K562 (cell line): ENCODE data around the gene NME9. TPM values are rescaled to one million over a fixed set of nuclear protein-coding genes. Genes with fewer than 3 reads are reported as not detected.

Experiments
- ATAC-seq: fragments of 200-7000 bp; cut with Tn5 transposase; 3 replicates; pipeline ENCODE4 v1.9.1; 2020; ENCODE audit warnings: moderate library complexity
- BruUV-seq: library from RNA; stranded (reverse); fragments of 400-500 nt; replicated peaks from 2 replicates; lab custom pipeline; 2021; lab: Mats Ljungman, UMichigan
- CTCF ChIA-PET: fragments of 300-600 bp; formaldehyde crosslinking; extraction: SDS; loops from one replicate; lab custom pipeline; 2021; ENCODE audit warnings: low intra/inter-chr PET ratio; lab: Yijun Ruan, JAX
- POLR2A ChIA-PET: fragments of 300-600, 350-650 bp; sonication (Branson Sonifier 250); formaldehyde crosslinking; extraction: SDS; loops from one replicate; lab custom pipeline; 2021; ENCODE audit warnings: antibody characterized with exemption, inconsistent platforms; lab: Yijun Ruan, JAX
- DNase-seq, 4 experiments: peaks; one replicate each; pipeline versions ENCODE4 v3.0.0 to v3.0.0-alpha.2; 2011 to 2018; ENCODE audit warnings: low spot score in 3 of 4, mixed read lengths in 3 of 4; ENCODE audit errors: extremely low read depth in 1 of 4
- FAIRE-seq: peaks from 2 replicates; lab custom pipeline; 2011; peaks lifted over from hg19 to GRCh38; lab: Jason Lieb, UNC
- H2AFZ ChIP-seq: 2 replicates; pipeline ENCODE4 v1.6.0; 2011; ENCODE audit warnings: low read depth, low read length, control low read depth, inconsistent platforms
- H3K27ac ChIP-seq: fragments of 200-600 bp; 3 replicates; pipeline ENCODE4 v1.8.0; 2011; ENCODE audit warnings: low read depth, mild to moderate bottlenecking, control low read depth, inconsistent platforms, low read length, moderate library complexity, mixed read lengths; ENCODE audit errors: extremely low read depth
- H3K27me3 ChIP-seq, 2 experiments: fragments of 300-600 bp in 1 of 2; 2 replicates in 1 of 2; 3 replicates in 1 of 2; pipeline versions ENCODE4 v1.6.0 to v1.8.0; 2011; ENCODE audit warnings: inconsistent platforms in 2 of 2, low read length in 2 of 2, mild to moderate bottlenecking in 1 of 2, mixed read lengths in 1 of 2, moderate library complexity in 1 of 2; ENCODE audit not compliant: control insufficient read depth in 2 of 2, insufficient read depth in 2 of 2
- H3K36me3 ChIP-seq: fragments of 300-600 bp; 3 replicates; pipeline ENCODE4 v1.8.0; 2011; ENCODE audit warnings: mild to moderate bottlenecking, low read length, inconsistent platforms; ENCODE audit not compliant: control insufficient read depth, insufficient read depth
- H3K4me1 ChIP-seq, 2 experiments: fragments of 200-600 bp in 1 of 2; replicated peaks in 1 of 2; 2 replicates in 1 of 2; 3 replicates in 1 of 2; pipeline versions ENCODE4 v1.5.1 to v1.8.0; 2011; ENCODE audit warnings: inconsistent platforms in 2 of 2, low read length in 2 of 2, mild to moderate bottlenecking in 1 of 2, mixed read lengths in 1 of 2, moderate library complexity in 1 of 2; ENCODE audit not compliant: control insufficient read depth in 2 of 2, insufficient read depth in 2 of 2
- H3K4me2 ChIP-seq: 2 replicates; pipeline ENCODE4 v1.6.1; 2011; ENCODE audit warnings: low read length, control low read depth, inconsistent platforms, mixed read lengths; ENCODE audit not compliant: insufficient read depth
- H3K4me3 ChIP-seq: fragments of 200-600 bp; sonication (generic), shearing (Covaris generic); 2 replicates; pipeline ENCODE4 v1.5.1; 2016; ENCODE audit warnings: control low read depth, inconsistent platforms
- H3K79me2 ChIP-seq: fragments of 200-600 bp; 3 replicates; pipeline ENCODE4 v1.8.0; 2011; ENCODE audit warnings: low read length, inconsistent platforms; ENCODE audit not compliant: control insufficient read depth, insufficient read depth
- H3K9ac ChIP-seq, 2 experiments: 2 replicates each; pipeline versions ENCODE4 v1.6.0 to v1.6.1; 2011; ENCODE audit warnings: low read depth in 2 of 2, low read length in 2 of 2, control low read depth in 1 of 2, inconsistent platforms in 1 of 2, mild to moderate bottlenecking in 1 of 2, mixed read lengths in 1 of 2; ENCODE audit not compliant: insufficient read depth in 1 of 2
- H3K9me1 ChIP-seq: one replicate; pipeline ENCODE4 v1.6.0; 2011; ENCODE audit warnings: inconsistent platforms, mild to moderate bottlenecking, low read length, moderate library complexity; ENCODE audit not compliant: control insufficient read depth, insufficient read depth
- H3K9me3 ChIP-seq: replicated peaks from 2 replicates; pipeline ENCODE4 v1.5.1; 2011; ENCODE audit warnings: low read depth, low read length, inconsistent platforms; ENCODE audit not compliant: control insufficient read depth, insufficient read depth
- H4K20me1 ChIP-seq: replicated peaks from 2 replicates; pipeline ENCODE4 v1.6.1; 2011; ENCODE audit warnings: low read length, inconsistent platforms, mixed read lengths; ENCODE audit not compliant: control insufficient read depth, insufficient read depth
- CTCF ChIP-seq, 3 experiments: IDR thresholded peaks in 2 of 3; conservative IDR thresholded peaks in 1 of 3; 2 replicates each; pipeline ENCODE4 v1.5.1; 2011 to 2012; ENCODE audit warnings: low read length in 3 of 3, mild to moderate bottlenecking in 3 of 3, control low read depth in 2 of 3, improper control_type of control experiment in 1 of 3, inconsistent platforms in 1 of 3, low read depth in 1 of 3, mixed read lengths in 1 of 3, moderate library complexity in 1 of 3; ENCODE audit not compliant: insufficient read depth in 2 of 3
- GTF2B ChIP-seq: IDR thresholded peaks from 2 replicates; pipeline ENCODE4 v1.6.1; 2011; ENCODE audit not compliant: insufficient read length; ENCODE audit errors: extremely low read depth
- IRF2 ChIP-seq: sonication (generic); formaldehyde crosslinking; IDR thresholded peaks from 2 replicates; pipeline ENCODE4 v1.8.1; 2022; ENCODE audit warnings: mild to moderate bottlenecking, missing genetic modification reagents
- KAT7 ChIP-seq: sonication (generic); formaldehyde crosslinking; IDR thresholded peaks from 2 replicates; pipeline ENCODE4 v1.8.0; 2022; ENCODE audit warnings: missing genetic modification reagents, mild to moderate bottlenecking, borderline replicate concordance
- MAFG ChIP-seq: fragments of 450-650 bp; conservative IDR thresholded peaks from 2 replicates; pipeline ENCODE4 v1.6.1; 2016; ENCODE audit warnings: missing genetic modification characterization, missing compliant biosample characterization
- MAFK ChIP-seq: IDR thresholded peaks from 2 replicates; pipeline ENCODE4 v1.6.1; 2011; ENCODE audit warnings: low read length, improper control_type of control experiment
- NBN ChIP-seq: fragments of 450-650 bp; IDR thresholded peaks from 2 replicates; pipeline ENCODE4 v1.6.1; 2016; ENCODE audit warnings: low read depth, mild to moderate bottlenecking
- TCF15 ChIP-seq: fragments of 250-450 bp; sonication (Bioruptor Pico); IDR thresholded peaks from 2 replicates; pipeline ENCODE4 v1.8.0; 2022; ENCODE audit warnings: moderate library complexity, mild to moderate bottlenecking, inconsistent platforms
- TEAD4 ChIP-seq, 2 experiments: sonication (generic) in 1 of 2; formaldehyde crosslinking in 1 of 2; IDR thresholded peaks; 2 replicates each; pipeline versions ENCODE4 v1.6.1 to v1.8.0; 2012 to 2022; ENCODE audit warnings: borderline replicate concordance in 1 of 2, inconsistent platforms in 1 of 2, low read length in 1 of 2, mild to moderate bottlenecking in 1 of 2, missing genetic modification reagents in 1 of 2
- YY1 ChIP-seq, 3 experiments: IDR thresholded peaks; 2 replicates each; pipeline ENCODE4 v1.6.1; 2011; ENCODE audit warnings: low read length in 2 of 3, mild to moderate bottlenecking in 2 of 3, moderate library complexity in 2 of 3, borderline replicate concordance in 1 of 3, control low read depth in 1 of 3, low read depth in 1 of 3; ENCODE audit not compliant: insufficient read depth in 3 of 3, insufficient replicate concordance in 2 of 3, control insufficient read depth in 1 of 3, insufficient read length in 1 of 3; ENCODE audit errors: extremely low read depth in 1 of 3
- ZBTB2 ChIP-seq: fragments of 450-650 bp; IDR thresholded peaks from 2 replicates; pipeline ENCODE4 v1.6.1; 2016; ENCODE audit warnings: antibody characterized with exemption
- ZNF263 ChIP-seq: sonication (generic); formaldehyde crosslinking; IDR thresholded peaks from 2 replicates; pipeline ENCODE4 v1.8.0; 2022; ENCODE audit warnings: mild to moderate bottlenecking, missing genetic modification reagents, borderline replicate concordance
- WGBS: fragments of 100-300 bp; shearing (Covaris generic); methylation state at CpG from one replicate; pipeline ENCODE4 v1.1.6; 2016; ENCODE audit warnings: low coverage, mixed read lengths; ENCODE audit not compliant: insufficient coverage; ENCODE audit errors: missing lambda C conversion rate; 5-methylcytosine and 5-hydroxymethylcytosine counted together
- in situ Hi-C: fragments of 300-500 bp; cut with MboI; formaldehyde crosslinking; loops from 4 replicates; pipeline ENCODE4 v1.15.0; 2018; ENCODE audit warnings: inconsistent platforms, mixed read lengths
- intact Hi-C: fragments of 100-400 bp; cut with micrococcal nuclease; formaldehyde crosslinking; loops from 2 replicates; pipeline ENCODE4 v1.14.2; 2022
- polyA plus RNA-seq, 8 experiments: library from polyadenylated mRNA; depleted of rRNA in 4 of 8; stranded (reverse) in 5 of 8; unstranded in 3 of 8; fragments of >200 nt; fragmentation: Nextera tagmentation in 2 of 8; fragmentation: Illumina TruSeq in 1 of 8; extraction: Ambion mirVana in 2 of 8; extraction: Trizol in 1 of 8; gene quantifications; 2 replicates each; pipeline versions ENCODE4 v1.2.1 to v1.2.3, GENCODE V29; 2011 to 2014; ENCODE audit warnings: inconsistent platforms in 1 of 8, missing spikeins in 1 of 8
- total RNA-seq, 7 experiments: library from RNA; depleted of rRNA in 6 of 7; stranded (reverse); fragments of >200 nt in 6 of 7; fragmentation: Illumina TruSeq in 2 of 7; extraction: Trizol in 2 of 7; gene quantifications; 2 replicates each; pipeline versions ENCODE4 v1.2.1 to v1.2.3, GENCODE V29; 2011 to 2021; ENCODE audit warnings: low replicate concordance in 1 of 7
- TF ChIP-seq, protein P1 (sequence below): fragments of 250-450 bp; sonication (Bioruptor Pico); IDR thresholded peaks from 2 replicates; pipeline ENCODE4 v1.8.0; 2021; ENCODE audit warnings: moderate library complexity, mild to moderate bottlenecking, inconsistent platforms
- TF ChIP-seq, protein P2 (sequence below), 2 experiments: IDR thresholded peaks; 2 replicates each; pipeline ENCODE4 v1.6.1; 2011; ENCODE audit warnings: borderline replicate concordance in 1 of 2, control low read depth in 1 of 2, low read depth in 1 of 2, low read length in 1 of 2, mild to moderate bottlenecking in 1 of 2, mixed read lengths in 1 of 2, moderate library complexity in 1 of 2; ENCODE audit not compliant: insufficient read depth in 1 of 2, insufficient read length in 1 of 2, poor library complexity in 1 of 2, severe bottlenecking in 1 of 2; ENCODE audit errors: extremely low read depth in 1 of 2

NME9 gene
- total and polyA plus RNA-seq, 9 of the 15 experiments (the other 6 are each of a cell fraction or from before 2014, with no cell fraction given): 0.05 to 0.15 (median 0.13) TPM; not detected in 6

DNA sequence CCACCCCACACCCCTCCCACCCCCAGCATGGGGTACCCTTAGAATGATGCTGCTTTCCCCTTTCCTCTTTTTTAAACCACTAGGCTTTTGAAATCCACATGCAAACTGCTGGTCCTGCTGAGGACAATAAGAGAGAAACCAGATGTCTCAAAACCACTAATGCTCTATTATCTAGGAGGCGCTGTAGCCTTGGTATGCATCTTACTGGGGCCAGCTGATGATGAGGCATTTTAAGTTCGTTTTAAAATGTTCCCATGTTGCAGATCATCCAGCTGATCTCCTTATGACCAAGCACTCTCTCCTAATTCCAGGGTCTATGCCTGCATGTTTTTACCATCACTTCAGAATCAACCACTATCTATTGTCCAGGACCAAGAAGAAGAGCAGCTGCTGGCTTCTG is 1.3 kb downstream of the NME9 start:
- no peaks in the 10 kb centered on the region for H3K9me3 ChIP-seq
- peak; percentile 48 for FAIRE-seq
- peak; percentile 47 for ATAC-seq
- TF ChIP-seq ZBTB2: no peak
- peak; percentile 35; the same call in 1 of the 2 replicates for TF ChIP-seq MAFG (tag)
- TF ChIP-seq KAT7 (CRISPR knock-in tag): no peak
- no peak for TF ChIP-seq IRF2 (CRISPR knock-in tag)
- TF ChIP-seq, protein P1, sequence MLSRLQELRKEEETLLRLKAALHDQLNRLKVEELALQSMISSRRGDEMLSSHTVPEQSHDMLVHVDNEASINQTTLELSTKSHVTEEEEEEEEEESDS (CRISPR knock-in tag): no peak
- no peak for TF ChIP-seq TCF15
- TF ChIP-seq, protein P2, sequence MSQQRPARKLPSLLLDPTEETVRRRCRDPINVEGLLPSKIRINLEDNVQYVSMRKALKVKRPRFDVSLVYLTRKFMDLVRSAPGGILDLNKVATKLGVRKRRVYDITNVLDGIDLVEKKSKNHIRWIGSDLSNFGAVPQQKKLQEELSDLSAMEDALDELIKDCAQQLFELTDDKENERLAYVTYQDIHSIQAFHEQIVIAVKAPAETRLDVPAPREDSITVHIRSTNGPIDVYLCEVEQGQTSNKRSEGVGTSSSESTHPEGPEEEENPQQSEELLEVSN (IDR thresholded peaks at IDR 0.05; ENCODE audit: borderline replicate concordance in 1 of 2, extremely low read depth in 1 of 2, insufficient read depth in 1 of 2, insufficient read length in 1 of 2, low read depth in 1 of 2, low read length in 1 of 2, poor library complexity in 1 of 2, severe bottlenecking in 1 of 2): no peak
- peak; percentile 17; the same call in 1 of the 2 replicates for TF ChIP-seq MAFK
- no peak for TF ChIP-seq ZNF263
- 0 out of 2 replicates have a peak, but pooled peaks have one; percentile 30 for TF ChIP-seq TEAD4 (IDR thresholded peaks at IDR 0.05; ENCODE audit: low read length)
- TF ChIP-seq TEAD4 (CRISPR knock-in tag; IDR thresholded peaks at IDR 0.05; ENCODE audit: borderline replicate concordance): no peak
- no peak for TF ChIP-seq NBN
- TF ChIP-seq CTCF (IDR thresholded peaks at IDR 0.05 in 2 of 3, conservative IDR thresholded peaks at IDR 0.05 in 1 of 3; ENCODE audit: insufficient read depth in 2 of 3, low read depth in 1 of 3, low read length in 3 of 3): peak; percentile 15 to 45 (median 37); a peak in 3 of 6 replicates
- TF ChIP-seq GTF2B: no peak
- TF ChIP-seq YY1 (IDR thresholded peaks at IDR 0.05; ENCODE audit: borderline replicate concordance in 1 of 3, control insufficient read depth in 1 of 3, extremely low read depth in 1 of 3, insufficient read depth in 3 of 3, insufficient read length in 1 of 3, insufficient replicate concordance in 2 of 3, low read depth in 1 of 3, low read length in 2 of 3): no peak

More for the DNA sequence above, 1.3 kb downstream of the NME9 start:
- BruUV-seq: no TSS peak
- Histone ChIP-seq H3K9ac (no peak overlapping the region), H3K27me3 (no peaks in the 10 kb centered on the region; a peak in 1 of 5 replicates), H2AFZ (no peak overlapping the region), H4K20me1 (no peaks in the 10 kb centered on the region), H3K4me3 (no peak overlapping the region), H3K36me3 (no peaks in the 10 kb centered on the region), H3K4me2 (peak overlapping the region; percentile 83; the same call in 1 of the 2 replicates), H3K27ac (no peak overlapping the region), H3K9me1 (no peaks in the 10 kb centered on the region), H3K4me1 (peaks cover 10 to 11% of the 10 kb centered on the region in 2 experiments; a peak in 4 of 5 replicates), H3K79me2 (no peaks in the 10 kb centered on the region)
- ChIA-PET POLR2A (interaction anchor here (1.0 to 1.2 kb wide), 3 partner anchors 13 to 33 kb away, joined by 3 read pairs; no protein-coding TSS in a partner anchor), CTCF (no interaction called here)
- intact Hi-C loops: loop anchor here (10.0 kb wide), 1 partner anchor 264 kb away; no protein-coding TSS in a partner anchor
- WGBS: 8% methylated on average over 2 of the region's 2 CpGs
- DNase-seq: peak; percentile 13 to 27 (median 14)
- in situ Hi-C loops: no loop called here
